ENCODE results near the gene HOMEZ.

GRCh38 chr14:23240661-23241060 lies 45.3 kb downstream of the HOMEZ start:
- no peak for TF ChIP-seq CTCF (IDR thresholded peaks at IDR 0.05)
- TF ChIP-seq EZH2 (IDR thresholded peaks at IDR 0.05), result no peak
